Caki2 (cell line): ENCODE data around the gene XPOT. TPM values are rescaled to one million over a fixed set of nuclear protein-coding genes. Genes with fewer than 3 reads are reported as not detected.
A peak's percentile ranks its signal among the peaks of the same experiment; 100 is the strongest.

Experiments used
- DNase-seq: peaks from one replicate; pipeline ENCODE4 v3.0.0-alpha.2; 2015; ENCODE audit warnings: low read depth
- in situ Hi-C: cut with HindIII; loops from 2 replicates; pipeline ENCODE4 v1.10.0; 2016; ENCODE audit warnings: low sequenced_read_pairs, low pct_unique_long_range_greater_than_20kb, mixed read lengths
- total RNA-seq: library from RNA; depleted of rRNA; stranded (reverse); fragments of >200 nt; shearing (Covaris generic); gene quantifications from 2 replicates; pipeline ENCODE4 v1.2.3, GENCODE V29; 2014; ENCODE audit warnings: low replicate concordance

Gene XPOT
- total RNA-seq, 1 experiment from 2014 or later = 68.5 TPM

DNA sequence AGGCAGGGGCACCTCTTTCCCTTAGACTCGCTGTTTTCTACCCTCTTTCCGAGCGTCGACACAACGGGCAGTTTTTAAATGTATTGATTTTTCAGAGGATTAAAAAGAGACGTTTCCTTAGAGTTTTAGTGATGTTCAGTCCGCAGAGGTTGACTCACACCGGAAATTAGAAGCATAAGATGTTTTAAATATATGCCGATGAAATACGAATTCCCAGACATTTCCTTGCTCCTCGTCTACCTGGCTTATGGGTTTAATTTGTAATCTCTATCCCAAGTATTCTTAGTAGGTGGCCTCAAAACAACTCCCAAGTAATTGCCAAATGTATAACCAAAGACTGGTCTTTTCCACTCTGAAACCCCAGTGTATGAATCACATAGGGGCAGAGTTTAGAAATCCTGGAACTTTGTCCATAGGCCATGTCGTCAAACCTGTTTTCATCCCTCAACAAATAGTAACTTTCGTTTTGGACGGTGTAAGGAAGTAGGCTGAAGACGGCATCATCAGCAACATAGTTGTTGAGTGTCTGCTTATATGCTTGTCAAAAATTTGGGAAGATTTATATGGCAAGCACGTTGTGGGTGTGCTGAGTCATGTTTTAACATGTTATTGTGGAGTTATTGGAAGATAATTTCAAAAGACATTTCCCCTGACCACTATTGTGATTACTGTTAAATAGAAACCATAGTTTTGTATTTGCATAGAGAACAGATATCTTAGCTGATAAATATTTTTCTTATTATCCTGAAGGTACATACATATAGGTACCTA is 48.6 kb downstream of the XPOT start:
- peak; percentile 69 for DNase-seq
- in situ Hi-C loops = no loop called here

GRCh38 chr12:64455506-64455905 is 51.3 kb downstream of the XPOT start:
- in situ Hi-C loops = no loop called here
- DNase-seq = no peak

DNA sequence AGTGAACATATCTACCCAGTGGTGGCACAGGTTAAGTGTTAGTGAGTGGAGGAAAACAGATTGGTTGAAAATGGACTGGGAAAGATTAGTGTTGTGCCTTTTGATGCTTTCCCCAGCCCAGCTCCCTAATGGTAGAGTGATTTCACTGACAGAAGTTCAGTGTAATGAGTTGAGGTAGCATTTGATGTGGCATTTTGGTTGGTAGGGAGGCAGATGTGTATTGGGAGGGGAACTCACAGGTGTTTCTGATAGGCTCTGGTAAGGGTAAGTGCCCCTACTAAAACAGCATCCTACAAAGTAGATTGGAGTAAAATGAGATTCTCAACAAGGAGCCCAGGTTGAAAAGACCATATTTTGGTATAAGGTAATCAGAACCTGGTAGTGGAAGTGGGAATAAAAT is 51.9 kb downstream of the XPOT start:
- in situ Hi-C loops = no loop called here
- no peak for DNase-seq

DNA sequence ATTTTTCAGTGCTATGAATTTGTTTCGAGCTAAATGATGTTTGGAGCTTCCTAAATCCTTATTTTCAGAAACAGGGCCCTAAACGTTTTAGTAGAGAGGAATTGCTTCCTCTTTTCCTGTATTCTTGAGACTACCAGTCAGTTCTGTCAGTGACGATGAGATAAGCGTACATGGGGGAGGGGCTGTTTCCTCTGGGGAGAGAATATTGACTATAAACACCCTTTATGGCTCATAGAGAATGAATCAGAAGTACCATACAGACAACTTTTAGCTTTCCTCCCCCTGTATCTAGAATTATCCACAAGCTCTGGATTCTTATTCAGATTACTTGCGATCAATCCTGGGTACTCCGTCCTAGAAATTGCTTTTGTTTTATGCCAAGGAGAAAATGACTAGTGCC is 52.8 kb downstream of the XPOT start:
- in situ Hi-C loops = no loop called here

DNA sequence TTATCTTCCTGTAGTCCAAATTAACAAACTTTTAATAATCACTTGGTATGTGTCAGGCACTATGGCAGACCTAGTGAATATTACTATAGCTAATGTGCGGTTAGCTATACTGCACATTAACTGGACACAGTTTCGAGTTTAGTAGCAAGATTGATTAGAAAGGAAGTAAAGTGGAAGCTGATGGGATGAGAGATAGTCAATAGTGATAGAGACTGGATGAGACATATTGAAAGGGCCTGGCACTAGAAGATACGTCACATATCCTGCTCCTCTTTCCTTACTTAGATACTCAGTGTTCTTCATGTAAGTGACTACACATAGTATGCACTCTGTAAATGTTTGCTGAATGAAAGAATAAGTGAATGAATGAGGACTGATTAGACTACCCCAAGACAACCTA is 53.3 kb downstream of the XPOT start:
- in situ Hi-C loops = no loop called here

More for the DNA sequence above, 52.8 kb downstream of the XPOT start:
- no peak for DNase-seq

DNA sequence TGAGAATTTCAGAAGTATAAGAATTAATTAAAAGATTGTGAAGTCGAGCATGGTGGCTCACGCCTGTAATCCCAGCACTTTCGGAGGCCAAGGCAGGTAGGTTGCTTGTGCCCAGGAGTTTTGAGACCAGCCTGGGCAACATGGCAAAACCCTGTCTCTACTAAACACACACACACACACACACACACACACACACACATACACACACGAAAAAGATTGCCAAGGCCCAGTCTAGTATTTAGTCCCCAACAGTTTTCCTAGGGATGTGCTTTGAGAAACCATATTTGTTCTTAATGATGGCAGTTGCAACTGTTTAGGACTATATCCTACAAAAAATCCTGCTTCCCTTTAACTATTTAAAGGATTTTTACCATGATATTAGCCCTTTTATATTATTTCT is 53.7 kb downstream of the XPOT start:
- in situ Hi-C loops = no loop called here
- no peak for DNase-seq

More for the DNA sequence above, 53.3 kb downstream of the XPOT start:
- no peak for DNase-seq

- in situ Hi-C loops = no loop called here
- no peak for DNase-seq
Observed at GRCh38 chr12:64459394-64459891, 55.3 kb downstream of the XPOT start.

GRCh38 chr12:64461634-64462414 is 57.6 kb downstream of the XPOT start:
- peak; percentile 50 for DNase-seq

GRCh38 chr12:64466178-64466577 is 62.0 kb downstream of the XPOT start:
- in situ Hi-C loops = no loop called here
- DNase-seq = no peak

More at GRCh38 chr12:64461634-64462414, 57.6 kb downstream of the XPOT start:
- in situ Hi-C loops = no loop called here

DNA sequence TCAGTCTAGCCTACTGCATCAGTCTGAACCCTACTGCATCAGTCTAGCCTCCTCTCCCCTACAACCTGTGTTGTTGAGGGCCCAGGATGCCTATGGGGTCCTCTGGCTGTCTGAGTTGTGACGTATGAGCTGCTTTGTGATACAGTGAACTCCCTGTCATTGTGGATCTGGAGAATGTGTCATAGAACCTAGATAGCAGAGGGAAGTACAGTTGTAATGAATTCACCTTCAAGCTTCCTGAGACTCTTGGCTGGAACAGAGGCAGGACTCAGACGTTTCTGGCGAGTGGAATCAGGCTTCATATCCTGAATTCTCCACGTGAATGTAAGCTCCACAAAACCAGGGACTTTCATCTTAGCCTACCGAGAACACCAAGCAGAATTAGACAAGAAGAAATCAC is 64.8 kb downstream of the XPOT start:
- in situ Hi-C loops = no loop called here
- DNase-seq = no peak

GRCh38 chr12:64469455-64470142 is 65.4 kb downstream of the XPOT start:
- in situ Hi-C loops = no loop called here

DNA sequence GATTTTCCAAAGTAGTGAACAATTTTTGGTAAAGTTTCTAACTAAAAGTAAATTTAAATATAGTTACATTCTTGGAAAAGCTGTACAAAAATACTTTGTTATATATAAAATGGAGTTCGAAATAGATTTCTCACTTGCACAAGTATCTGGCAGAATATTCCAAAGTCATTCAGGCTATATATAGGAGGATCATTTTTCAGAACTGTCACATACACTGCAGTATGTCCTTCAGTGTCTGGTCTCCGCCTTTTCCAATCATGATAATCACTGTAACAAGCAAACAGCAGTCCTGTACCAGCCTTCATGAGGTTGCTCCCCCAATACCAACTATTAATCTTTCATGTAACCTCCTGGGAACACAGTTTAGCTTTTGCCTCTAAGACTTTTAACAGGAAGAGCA is 66.3 kb downstream of the XPOT start:
- DNase-seq = no peak
- in situ Hi-C loops = no loop called here

More at GRCh38 chr12:64469455-64470142, 65.4 kb downstream of the XPOT start:
- DNase-seq = no peak

DNA sequence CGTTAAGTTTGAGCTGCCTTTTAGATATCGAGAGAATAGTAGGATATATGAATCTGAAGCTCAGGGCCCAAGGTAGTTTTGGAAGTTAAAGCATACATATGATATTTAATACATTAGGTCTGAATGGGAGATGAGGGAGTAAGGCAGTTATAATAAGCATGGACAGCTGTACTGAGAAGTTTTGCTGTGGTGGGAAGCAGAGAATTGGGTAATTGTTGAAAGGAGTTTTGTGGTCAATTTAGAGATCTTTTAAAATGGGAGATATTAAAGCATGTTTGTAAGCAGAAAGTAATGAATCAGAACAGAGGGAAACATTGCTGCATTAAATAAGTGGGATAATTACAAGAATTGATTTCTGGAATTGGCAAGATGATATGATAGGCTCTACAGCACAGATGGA is 69.0 kb downstream of the XPOT start:
- DNase-seq = no peak
- in situ Hi-C loops = no loop called here

- in situ Hi-C loops = no loop called here
- DNase-seq = no peak
Observed at GRCh38 chr12:64475518-64475917, 71.3 kb downstream of the XPOT start.

DNA sequence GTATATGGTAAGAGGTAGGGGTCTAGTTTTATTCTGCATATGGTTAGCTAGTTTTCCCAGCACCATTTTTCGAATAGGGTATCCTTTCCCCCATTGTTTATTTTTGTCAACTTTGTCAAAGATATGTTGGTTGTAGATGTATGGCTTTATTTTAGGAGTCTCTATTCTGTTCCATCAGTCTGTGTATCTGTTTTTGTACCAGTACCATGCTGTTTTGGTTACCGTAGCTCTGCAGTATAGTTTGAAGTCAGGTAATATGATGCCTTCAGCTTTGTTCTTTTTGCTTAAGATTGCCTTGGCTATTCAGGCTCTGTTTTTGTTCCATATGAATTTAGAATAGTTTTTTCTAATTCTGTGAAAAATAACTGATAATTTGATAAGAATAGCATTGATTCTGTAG is 72.7 kb downstream of the XPOT start:
- in situ Hi-C loops = no loop called here
- no peak for DNase-seq

GRCh38 chr12:64478661-64479060 is 74.5 kb downstream of the XPOT start:
- in situ Hi-C loops = no loop called here

GRCh38 chr12:64480148-64480547 is 76.0 kb downstream of the XPOT start:
- in situ Hi-C loops = no loop called here
- no peak for DNase-seq

More at GRCh38 chr12:64478661-64479060, 74.5 kb downstream of the XPOT start:
- no peak for DNase-seq

GRCh38 chr12:64486657-64487056 is 82.5 kb downstream of the XPOT start:
- DNase-seq = no peak

GRCh38 chr12:64491718-64492117 is 87.5 kb downstream of the XPOT start:
- DNase-seq = no peak
- in situ Hi-C loops = no loop called here

More at GRCh38 chr12:64486657-64487056, 82.5 kb downstream of the XPOT start:
- in situ Hi-C loops = no loop called here
